Measurements from ENCODE around the gene GOLGA6C.
"Not testable (repeated sequence)": the region's sequence is repeated elsewhere in the genome, so short reads cannot be mapped to it uniquely, and the experiment has no call there.

Gene GOLGA6C, protein sequence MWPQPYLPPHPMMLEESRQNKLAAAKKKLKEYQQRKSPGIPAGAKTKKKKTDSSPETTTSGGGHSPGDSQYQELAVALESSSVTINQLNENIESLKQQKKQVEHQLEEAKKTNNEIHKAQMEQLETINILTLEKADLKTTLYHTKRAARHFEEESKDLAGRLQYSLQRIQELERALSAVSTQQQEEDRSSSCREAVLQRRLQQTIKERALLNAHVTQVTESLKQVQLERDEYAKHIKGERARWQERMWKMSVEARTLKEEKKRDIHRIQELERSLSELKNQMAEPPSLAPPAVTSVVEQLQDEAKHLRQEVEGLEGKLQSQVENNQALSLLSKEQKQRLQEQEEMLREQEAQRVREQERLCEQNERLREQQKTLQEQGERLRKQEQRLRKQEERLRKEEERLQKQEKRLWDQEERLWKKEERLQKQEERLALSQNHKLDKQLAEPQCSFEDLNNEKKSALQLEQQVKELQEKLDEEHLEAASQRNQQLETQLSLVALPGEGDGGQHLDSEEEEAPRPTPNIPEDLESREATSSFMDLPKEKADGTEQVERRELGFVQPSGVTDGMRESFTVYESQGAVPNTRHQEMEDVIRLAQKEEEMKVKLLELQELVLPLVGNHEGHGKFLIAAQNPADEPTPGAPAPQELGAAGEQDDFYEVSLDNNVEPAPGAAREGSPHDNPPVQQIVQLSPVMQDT

DNA sequence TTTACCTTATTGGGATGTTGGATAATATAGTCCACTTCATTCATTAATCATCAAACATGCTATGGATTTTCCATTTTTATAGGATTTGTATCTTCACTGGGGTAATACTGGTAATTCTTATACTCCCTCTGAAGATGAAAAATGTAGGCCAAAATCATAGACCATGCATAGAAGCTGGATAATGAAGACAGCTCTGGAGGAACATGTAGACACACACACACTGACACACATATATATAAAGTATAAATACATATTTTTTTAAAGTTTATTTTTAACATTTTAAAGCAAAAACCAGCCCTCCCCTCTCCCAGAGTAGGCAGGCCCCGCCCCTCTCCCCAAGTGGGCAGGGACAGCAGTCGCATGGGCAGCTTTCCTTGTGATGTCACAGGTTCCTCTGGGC is at the start of gene GOLGA6C:
TSS of gene GOLGA6C (plus strand) at position 301 of the 400 bp plus-strand sequence. CDS start 265 bp downstream, outside the sequence.
- DNase-seq = not testable (repeated sequence)

DNA sequence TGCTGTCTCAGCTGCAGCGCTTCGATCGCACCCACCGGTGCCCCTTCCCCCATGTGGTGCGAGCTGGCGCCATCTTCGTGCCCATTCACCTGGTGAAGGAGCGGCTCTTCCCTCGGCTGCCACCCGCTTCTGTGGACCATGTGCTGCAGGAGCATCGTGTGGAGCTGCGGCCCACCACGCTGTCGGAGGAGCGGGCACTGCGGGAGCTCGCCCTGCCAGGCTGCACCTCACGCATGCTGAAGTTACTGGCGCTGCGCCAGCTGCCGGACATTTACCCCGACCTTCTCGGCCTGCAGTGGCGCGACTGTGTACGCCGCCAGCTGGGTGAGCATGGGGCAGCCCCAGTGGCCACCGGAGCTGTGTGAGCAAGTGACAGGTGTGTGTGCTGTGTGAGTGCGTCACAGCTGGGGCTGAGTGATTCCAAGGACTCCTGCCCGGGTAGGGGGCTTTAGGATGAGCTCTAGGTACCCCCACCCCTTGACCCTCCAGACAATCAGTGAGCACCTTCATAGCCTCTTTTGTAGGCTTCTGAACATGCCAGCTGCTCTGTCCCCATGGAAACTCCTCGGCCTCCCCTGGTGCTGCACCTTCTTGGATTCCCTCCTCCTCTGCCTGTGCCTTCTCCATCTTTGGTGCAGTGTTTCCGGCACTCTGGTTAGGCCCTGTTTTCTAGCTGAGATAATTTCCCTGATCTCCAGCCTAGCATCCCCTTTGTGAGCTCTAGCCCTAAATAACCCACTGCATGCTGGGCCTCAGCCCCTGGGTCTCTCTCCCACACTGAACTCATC is 49.4 kb upstream of the GOLGA6C start:
- no peak for DNase-seq

DNA sequence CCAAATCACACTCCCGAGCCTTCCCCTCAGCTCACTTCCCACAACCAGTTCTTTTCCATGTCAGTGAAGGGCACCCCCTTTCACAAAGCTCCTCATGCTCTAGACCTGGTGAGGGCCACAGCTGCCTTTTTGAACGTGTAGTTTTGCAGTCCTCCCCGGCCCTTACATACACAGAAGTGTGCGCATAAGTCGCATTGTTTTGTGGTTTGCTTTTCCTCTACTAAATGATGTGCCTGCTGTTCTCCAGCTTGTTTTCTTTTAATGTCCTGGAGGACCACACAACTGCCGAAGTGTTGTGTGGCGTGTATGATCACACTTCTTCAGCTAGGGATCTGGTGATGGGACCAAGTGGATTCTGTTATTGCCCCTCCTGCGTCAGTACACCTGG is 48.9 kb upstream of the GOLGA6C start:
- no peak for DNase-seq

DNA sequence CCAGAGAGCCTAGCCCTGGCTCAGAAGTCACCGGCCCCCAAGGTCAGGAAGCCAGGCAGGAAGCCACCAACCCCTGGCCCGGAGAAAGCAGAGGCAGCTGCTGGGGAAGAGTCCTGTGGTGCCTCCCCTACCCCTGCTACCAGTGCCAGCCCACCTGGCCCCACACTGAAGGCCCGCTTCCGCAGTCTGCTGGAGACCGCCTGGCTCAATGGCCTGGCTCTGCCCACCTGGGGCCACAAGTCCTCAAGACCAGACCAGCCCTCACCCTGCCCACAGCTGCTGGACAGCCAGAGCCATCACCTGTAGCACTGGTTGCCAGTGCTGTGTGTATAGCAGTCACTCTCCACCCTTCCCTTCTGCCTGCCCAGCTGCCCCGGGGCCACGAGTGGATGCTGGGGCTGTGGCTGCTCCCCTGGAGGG is 47.3 kb upstream of the GOLGA6C start:
- DNase-seq = no peak

DNA sequence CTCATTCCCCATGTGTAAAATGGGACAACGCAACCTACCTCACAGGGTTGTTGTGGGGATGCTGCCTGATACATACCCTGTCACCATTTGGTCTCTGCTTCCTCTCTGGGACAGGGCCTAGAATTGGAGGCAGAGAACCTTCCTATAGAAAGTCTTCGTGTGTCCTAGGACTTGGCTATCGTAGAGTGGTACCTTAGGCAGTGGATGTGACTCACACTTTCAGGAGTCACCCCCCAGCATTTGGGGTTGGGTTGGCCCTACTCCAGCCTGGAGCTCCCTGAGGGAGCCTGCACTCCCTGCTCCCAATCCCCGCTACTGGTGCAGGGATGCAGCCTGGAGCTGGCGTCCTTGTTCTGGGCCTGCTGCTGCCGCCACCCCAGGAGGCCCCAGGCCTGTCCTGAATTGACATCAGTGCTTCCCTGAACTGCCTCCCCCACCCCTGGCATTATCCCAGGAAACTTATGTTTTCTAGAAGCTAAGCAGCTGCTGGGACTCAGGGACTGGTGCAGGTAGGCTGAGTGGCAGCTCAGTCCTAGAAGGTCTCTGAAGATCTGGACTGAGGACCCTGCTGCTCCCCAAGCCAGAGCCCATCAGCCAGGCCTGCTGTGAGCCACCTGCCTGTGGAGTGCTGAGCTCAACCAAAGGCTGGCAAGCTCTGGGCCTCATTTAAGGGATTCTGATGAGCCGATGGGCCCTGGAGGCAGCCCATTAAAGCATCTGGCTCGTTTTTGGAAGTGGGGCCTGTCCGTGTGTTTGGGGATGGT is 46.5 kb upstream of the GOLGA6C start:
- DNase-seq = no peak

DNA sequence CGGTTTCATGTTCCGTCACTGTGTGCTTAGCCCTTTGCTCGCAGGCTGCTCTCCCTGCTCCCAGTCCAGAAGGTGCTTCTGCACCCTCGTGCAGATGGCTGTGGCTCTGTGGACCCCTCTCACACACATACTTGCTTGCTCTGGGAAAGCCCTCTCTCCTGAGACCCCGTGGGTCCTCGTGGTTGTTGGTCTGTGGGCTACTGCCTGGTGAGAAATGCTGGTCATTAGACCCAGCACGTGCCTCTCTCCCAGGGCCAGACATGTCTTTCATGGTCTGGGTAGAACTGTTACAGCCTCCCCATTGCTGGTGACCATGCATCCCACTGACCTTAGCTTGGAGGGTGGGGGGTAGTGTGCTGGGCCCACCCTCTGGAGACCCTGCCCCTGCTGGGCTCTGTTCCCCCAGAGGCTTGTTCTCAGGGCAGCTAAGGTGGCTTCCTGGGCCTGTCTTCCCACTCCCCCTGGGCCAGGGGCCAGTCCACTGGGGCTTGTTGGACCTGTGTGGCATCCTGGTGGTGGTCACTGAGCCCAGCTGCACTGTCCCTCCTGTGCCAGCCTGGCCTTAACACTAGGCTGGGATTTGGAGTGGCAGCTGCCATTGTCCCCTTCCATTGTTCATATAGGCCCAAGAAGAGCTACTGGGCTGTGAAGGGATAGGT is 45.8 kb upstream of the GOLGA6C start:
- no peak for DNase-seq

DNA sequence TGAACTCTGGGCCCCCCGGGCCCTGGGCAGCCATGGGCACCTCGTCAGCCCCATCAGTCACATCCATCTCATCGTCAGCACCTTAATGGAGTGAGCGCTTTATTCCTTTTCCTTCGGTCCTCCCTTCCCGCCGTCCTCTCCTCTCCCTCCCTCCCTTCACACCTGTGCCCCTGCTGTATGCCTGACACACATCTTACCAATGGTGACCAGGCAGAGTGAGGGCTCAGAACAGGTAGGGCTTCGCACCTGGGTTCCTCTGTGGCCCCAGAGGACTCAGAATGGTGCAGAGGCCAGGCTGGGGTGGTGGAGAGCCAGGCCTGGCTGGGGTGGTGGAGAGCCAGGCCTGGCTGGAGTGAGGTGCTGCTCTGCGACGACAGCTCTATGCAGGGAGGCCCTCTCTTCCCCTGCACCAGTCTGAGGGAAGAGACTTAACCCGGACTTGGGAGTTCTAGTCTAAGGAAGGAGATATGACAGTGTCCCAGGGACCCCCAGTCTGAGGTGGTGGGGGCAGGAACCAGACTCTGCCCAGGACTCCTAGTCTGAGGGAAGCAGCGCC is 44.8 kb upstream of the GOLGA6C start:
- DNase-seq = no peak

DNA sequence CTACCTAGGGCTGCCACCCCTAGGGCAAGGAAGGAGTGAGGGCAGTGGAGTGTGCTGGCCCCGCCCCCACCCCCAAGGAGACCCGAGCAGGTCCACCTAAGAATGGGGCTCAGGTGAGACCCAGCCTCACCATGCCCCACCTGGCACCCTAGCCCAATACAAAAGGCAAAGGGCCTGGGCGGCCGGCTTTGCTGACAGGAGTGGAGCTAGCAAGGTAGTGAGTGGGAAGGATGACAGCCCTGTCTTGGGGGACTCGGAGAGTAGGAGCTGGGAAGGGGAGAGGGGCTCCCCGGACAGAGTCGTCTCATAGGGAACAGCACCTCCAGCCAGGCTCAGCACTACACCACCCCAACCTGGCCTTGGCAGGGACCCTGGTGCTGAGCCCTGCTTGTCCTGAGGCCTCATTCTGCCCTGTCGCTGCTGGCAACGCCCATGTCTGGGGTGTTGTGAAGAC is 44.3 kb upstream of the GOLGA6C start:
- no peak for DNase-seq

DNA sequence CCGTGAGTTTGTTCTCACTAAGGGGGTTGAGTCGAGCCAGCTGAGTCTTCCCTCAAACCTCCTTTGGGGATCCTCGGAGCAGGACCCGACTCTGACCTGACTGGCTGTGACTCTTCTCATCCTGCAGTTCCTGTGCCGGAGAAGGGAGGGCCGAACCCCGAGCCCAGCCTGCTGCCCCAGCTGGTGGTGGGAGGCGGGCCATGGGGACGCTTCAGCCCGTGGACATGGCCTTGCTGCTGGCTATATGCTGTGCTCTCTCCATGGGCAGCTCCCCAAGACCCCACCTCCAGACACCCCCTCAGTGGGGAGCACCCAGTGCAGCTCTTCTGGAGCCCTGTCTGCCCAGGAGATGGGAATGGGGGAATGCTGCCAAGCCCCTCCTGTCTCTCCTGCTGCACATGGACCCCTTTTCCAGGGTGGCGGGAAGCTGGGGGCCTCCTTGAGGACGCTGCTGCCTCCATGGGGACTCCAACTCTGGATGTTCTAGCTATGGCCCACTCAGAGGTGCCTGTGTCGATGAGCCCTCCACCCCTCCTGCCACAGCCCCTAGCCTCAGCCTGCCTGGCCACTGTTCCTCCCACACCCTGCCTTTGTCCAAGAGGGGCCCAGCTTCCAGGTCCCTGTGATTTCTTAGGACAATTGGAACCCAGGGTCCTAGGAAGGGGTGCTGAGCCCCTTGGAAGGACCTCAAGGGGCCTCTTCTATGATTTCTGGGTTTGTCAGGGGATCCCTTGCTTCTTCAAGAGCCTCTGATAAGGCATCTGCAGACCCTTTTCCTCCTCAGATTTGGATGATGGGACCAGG is 43.6 kb upstream of the GOLGA6C start:
- no peak for DNase-seq

DNA sequence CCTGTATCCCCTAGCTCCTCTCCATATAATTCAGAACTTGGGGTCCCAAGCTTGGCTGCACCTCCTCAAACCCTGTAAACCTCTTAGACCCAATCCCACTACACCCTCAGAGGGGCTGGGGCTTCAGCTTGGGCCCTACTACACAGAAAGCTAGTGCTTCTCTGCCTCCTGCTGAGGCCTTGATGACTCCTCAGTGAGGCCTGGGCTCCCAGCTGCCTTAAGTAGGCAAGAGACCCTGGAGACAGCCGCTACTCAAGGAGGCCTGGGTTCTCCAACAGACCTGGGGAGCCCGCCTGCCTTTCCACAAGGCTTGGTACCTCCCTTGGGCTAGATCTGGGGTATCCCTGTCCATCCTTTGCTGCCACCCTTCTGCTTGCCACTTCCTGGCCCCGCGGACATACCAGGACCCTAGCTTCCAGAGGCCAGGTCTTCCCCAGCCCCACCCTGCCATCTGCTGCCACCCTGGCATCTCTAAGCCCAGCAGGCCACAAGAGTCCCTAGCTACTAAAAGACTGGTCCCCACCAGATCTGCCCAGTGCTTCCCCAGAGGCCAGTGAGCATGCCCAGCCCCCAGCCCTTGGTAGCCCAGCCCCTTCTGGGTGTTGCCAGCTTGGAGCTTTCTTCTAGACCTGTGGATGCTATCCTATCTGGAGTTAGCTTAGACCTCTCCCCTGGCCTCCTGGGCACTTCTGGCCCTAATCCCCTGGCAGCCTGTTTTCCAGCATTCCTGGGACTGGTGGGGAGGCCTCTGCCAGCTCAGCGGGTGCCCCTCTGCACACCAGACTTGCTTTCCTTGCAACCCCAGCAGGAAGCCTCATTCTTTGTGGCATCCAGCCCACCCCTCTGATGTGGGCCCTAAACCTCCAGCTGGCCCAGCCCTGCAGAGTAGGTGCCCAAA is 42.8 kb upstream of the GOLGA6C start:
- no peak for DNase-seq

DNA sequence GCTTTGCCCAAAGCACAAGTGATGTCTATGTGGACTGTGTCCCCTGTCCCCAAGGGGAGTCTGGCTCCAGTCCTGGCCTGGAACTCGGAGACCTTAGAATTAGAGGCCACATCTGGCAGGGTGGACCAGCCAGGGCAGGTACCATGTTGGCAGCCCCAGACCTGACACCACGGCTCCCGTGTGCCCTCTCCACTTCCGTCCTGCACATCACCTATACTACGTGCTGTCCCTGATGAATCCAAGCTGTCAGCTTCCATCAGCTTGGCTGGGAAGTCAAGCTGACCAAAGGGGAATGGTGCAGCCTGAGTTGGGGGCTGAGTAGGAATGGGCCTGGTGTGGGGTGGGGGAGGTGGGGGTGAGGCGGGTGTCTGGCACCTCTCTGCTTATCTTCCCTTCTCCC is 41.1 kb upstream of the GOLGA6C start:
- no peak for DNase-seq

DNA sequence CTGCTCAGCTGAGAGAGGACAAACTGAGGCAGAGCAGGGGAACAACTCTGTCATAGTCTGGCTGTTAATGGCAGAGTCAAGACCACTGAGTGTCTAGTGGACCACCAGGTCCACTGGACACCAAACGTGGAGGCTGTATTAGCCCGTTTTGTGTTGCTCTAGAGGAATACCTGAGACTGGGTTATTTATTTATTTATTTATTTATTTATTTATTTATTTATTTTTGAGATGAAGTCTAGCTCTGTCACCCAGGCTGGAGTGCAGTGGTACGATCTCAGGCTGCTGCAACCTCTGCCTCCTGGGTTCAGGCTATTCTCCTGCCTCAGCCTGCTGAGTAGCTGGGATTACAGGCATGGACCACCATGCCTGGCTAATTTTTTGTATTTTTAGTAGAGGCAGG is 40.6 kb upstream of the GOLGA6C start:
- not testable (repeated sequence) for DNase-seq

DNA sequence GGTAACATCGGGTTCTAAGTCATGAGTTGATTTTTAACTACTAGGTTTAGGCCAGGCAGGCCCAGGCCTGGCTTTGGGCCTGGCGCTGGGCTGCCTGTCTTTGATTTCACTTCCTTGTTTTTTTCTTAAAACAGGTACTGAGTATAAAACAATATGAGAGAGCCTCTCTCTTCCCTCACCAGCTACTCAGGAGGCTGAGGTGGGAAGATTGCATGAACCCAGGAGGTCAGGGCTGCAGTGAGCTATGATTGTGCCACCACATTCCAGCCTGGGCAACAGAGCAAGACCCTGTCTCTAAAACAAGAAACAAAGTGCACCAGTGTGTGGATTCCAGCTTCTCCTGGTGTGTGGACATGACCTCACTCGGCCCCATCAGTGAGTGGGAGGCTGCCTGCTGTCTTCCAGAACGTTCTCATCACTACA is 38.6 kb upstream of the GOLGA6C start:
- DNase-seq = not testable (repeated sequence)

DNA sequence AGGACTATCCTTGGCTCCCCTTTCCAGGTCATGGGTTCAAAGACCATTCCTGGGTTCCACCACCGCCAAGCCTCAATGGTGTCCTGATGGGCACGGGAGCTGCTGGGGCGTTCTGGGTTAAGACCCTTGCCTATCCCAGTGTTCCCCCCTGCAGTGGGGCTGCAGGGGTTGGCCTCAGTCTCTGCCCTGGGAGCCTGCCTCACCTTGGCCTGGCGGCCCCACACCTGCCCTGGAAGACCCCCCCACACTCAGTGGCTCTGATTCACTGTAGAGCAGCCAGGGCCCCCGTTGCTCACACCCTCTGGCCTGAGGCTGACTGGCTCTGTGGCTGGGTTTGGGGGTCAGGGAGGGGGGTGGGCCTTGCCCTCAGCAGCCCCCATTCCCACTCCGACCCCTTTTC is 34.4 kb upstream of the GOLGA6C start:
- no peak for DNase-seq

DNA sequence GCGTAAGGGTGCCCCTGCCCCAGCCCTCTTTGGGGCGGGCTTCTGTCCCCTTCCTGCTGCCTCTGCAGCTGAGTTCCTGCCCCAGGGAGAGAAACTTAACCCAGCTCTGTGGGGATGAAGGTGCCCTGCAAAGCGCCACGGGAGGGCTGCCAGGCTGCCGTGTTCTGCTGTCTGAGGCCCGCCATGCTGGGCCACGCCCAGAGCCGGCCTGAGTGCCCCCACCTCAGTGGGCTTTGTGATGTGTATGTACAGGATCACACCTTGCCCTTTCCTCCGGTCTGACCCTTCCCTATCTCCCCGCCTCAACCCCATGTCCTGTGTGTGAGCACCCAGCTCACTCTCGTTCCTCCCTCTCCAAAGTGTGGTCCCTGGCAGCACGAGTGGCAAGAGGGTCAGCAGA is 33.9 kb upstream of the GOLGA6C start:
- DNase-seq = no peak

DNA sequence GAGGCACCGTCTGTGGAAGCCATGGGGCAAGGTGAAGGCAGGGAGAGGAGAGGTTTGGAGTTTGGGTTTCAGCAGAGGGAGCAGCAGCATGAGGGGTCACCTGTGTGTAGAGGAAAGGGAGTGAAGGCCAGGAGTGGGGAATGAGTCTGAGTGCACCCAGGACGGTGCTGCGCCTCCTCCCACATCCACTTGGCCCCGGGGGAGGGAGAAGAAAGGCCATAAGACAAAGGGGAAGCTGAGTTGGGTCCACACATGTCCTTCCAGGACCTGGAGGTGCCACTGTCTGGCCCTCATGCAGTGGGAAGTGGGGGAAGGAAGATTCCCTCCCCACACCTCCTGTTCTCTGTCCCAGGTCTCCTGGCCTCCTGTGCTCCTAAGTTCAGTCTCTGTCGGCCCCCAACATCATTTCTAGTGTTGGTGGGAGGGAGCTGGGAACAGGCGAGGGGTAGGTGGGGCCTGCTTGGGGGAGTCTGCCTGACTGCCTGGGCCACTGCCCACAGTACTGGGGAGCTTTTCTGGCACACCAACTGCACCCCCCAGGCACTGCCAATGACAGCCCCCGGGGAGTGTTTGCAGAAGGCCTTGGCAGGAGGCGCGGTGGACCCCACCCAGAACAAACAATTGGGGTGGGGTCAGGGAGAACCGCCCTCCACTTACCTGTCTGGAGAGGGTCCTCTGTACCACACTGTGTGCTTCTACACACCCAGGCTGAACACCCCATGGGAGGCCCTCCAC is 32.9 kb upstream of the GOLGA6C start:
- not testable (repeated sequence) for DNase-seq

DNA sequence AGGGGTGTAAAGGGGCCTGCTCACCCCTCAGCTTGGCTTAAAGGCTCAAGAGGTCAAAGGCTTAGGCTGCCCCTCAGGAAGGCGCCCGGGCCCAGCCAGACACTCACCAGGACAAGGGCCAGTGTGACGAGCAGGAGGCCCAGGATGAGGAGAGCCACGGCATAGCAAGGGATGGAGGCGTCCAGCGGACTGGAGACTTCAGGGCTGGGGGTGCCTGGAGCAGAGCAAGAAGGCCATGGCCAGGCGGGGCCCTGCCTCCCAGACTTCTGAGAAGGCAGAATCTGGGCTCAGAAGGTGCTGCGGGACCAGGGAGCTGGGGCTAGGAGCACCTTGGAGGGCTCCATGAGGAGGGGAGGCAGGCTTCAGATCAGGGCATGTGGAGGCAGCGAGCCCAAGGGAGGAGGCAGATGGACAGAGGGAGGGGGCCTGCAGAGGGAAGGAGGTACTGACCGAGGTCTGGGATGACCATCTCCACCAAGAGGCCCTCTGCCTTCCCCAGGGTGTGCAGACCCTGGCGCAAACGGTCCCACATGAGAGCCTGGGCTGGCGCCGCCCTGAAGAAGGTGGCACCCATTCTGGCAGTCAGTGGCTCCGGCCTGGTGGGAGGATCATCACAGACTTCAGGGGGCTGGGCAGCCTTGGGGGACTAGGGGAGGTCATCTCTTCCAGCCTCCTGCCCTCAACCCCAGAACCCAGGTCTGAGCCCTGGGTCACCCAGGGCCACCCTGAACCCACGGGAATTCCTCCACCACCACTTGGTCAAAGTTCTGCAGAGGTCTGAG is 32.0 kb upstream of the GOLGA6C start:
- no peak for DNase-seq

DNA sequence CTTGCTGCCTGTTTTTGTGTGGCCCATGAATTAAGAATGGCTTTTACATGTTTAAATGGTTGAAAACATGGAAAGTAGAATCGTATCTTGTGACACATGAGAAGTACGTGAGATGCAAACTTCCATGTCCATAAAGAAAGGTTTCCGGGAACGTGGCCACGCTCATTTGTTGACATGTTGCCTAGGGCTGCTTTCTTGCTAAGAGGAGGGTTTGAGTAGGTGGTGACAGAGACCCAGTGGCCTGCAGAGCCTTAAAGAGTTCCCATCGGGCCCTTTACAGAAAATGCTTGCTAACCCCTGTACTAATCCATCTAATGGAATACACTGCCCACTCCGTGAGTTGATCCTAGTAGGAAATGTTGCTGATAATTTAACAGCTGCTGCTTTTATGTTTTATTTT is 31.0 kb upstream of the GOLGA6C start:
- DNase-seq = not testable (repeated sequence)

All from stimulated activated CD4-positive, alpha-beta T cell treated with anti-CD3 and anti-CD28 coated beads, Interleukin-4, amount 100 ng/mL, for 4 hours (primary cell).